ENCODE data around the gene WRNIP1.

Gene WRNIP1

GRCh38 chr6:2795956-2796355, 30.8 kb downstream of the WRNIP1 start:
- Histone ChIP-seq H3K4me1 (no peaks in the 10 kb centered on the region), H3K27me3 (no peaks in the 10 kb centered on the region), H3K9me3 (no peaks in the 10 kb centered on the region), H3K4me3 (ENCODE audit: low read depth, low read length) (no peak overlapping the region), H3K36me3 (no peaks in the 10 kb centered on the region)
- DNase-seq = no peak
- TF ChIP-seq, protein P1, sequence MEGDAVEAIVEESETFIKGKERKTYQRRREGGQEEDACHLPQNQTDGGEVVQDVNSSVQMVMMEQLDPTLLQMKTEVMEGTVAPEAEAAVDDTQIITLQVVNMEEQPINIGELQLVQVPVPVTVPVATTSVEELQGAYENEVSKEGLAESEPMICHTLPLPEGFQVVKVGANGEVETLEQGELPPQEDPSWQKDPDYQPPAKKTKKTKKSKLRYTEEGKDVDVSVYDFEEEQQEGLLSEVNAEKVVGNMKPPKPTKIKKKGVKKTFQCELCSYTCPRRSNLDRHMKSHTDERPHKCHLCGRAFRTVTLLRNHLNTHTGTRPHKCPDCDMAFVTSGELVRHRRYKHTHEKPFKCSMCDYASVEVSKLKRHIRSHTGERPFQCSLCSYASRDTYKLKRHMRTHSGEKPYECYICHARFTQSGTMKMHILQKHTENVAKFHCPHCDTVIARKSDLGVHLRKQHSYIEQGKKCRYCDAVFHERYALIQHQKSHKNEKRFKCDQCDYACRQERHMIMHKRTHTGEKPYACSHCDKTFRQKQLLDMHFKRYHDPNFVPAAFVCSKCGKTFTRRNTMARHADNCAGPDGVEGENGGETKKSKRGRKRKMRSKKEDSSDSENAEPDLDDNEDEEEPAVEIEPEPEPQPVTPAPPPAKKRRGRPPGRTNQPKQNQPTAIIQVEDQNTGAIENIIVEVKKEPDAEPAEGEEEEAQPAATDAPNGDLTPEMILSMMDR (IDR thresholded peaks at IDR 0.05; ENCODE audit: low read depth, low read length) = no peak

DNA sequence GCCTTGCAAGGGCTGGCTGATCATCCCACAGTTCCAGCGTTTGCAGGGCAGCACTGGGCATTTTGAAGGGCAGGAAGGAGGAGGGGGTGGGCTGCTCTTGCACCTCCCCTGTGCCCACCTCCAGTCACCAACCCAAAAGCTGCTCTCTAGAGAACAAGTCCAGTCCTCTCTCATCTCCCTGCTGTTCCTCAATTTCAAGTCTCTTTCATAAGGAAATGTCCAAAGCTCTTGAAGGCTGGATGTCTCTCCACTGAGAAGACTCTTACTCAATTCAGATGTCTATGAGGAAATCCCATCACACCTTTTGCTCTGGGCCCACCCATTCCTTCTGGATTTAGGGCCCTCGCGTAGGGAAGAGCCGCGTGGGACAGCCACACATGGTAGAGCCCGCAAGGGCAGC, 31.7 kb downstream of the WRNIP1 start:
- H3K4me1 ChIP-seq = no peaks in the 10 kb centered on the region
- H3K9me3 ChIP-seq = no peaks in the 10 kb centered on the region; the same call in 1 of the 2 replicates
- no peaks in the 10 kb centered on the region for H3K27me3 ChIP-seq
- TF ChIP-seq, protein P1 (IDR thresholded peaks at IDR 0.05; ENCODE audit: low read depth, low read length) = no peak
- no peak overlapping the region for H3K4me3 ChIP-seq (ENCODE audit: low read depth, low read length)
- DNase-seq = no peak
- no peaks in the 10 kb centered on the region for H3K36me3 ChIP-seq

GRCh38 chr6:2797564-2798031, 32.4 kb downstream of the WRNIP1 start:
- Histone ChIP-seq H3K9me3 (no peaks in the 10 kb centered on the region; the same call in 1 of the 2 replicates), H3K4me3 (ENCODE audit: low read depth, low read length) (no peak overlapping the region), H3K36me3 (no peaks in the 10 kb centered on the region), H3K27me3 (no peaks in the 10 kb centered on the region), H3K4me1 (no peaks in the 10 kb centered on the region)
- no peak for DNase-seq
- TF ChIP-seq, protein P1 (IDR thresholded peaks at IDR 0.05; ENCODE audit: low read depth, low read length) = no peak

- TF ChIP-seq, protein P1 (IDR thresholded peaks at IDR 0.05; ENCODE audit: low read depth, low read length) = no peak
- no peaks in the 10 kb centered on the region for H3K27me3 ChIP-seq
- no peak overlapping the region for H3K4me3 ChIP-seq (ENCODE audit: low read depth, low read length)
- H3K4me1 ChIP-seq = no peaks in the 10 kb centered on the region
- no peaks in the 10 kb centered on the region for H3K36me3 ChIP-seq
- no peak for DNase-seq
- no peaks in the 10 kb centered on the region; the same call in 1 of the 2 replicates for H3K9me3 ChIP-seq
Measured at GRCh38 chr6:2798586-2799134, 33.5 kb downstream of the WRNIP1 start.

- no peaks in the 10 kb centered on the region for H3K27me3 ChIP-seq
- H3K4me1 ChIP-seq = no peaks in the 10 kb centered on the region
- H3K36me3 ChIP-seq = no peaks in the 10 kb centered on the region
- no peak overlapping the region for H3K4me3 ChIP-seq (ENCODE audit: low read depth, low read length)
- H3K9me3 ChIP-seq = no peaks in the 10 kb centered on the region; the same call in 1 of the 2 replicates
- no peak for DNase-seq
- TF ChIP-seq, protein P1 (IDR thresholded peaks at IDR 0.05; ENCODE audit: low read depth, low read length) = no peak
Measured at GRCh38 chr6:2799936-2800527, 34.8 kb downstream of the WRNIP1 start.

Data from BE2C (cell line).